Measurements from ENCODE around the gene RRM2.

GRCh38 chr2:10163498-10164486 is 41.3 kb downstream of the RRM2 start:
- TF ChIP-seq EZH2 (IDR thresholded peaks at IDR 0.05; ENCODE audit: insufficient read depth, poor library complexity, severe bottlenecking) (no peak), EZH2phosphoT487 (IDR thresholded peaks at IDR 0.05; ENCODE audit: insufficient read depth, low read depth) (no peak)

Data from GM23248 (cell line).